Natural killer cell treated with Interleukin-12 subunit alpha and Interleukin-12 subunit beta and Interleukin-15 and Interleukin-18, amount 100 ng/mL, for 72 hours (primary cell): ENCODE results near the gene MAT2A. TPM values are rescaled to one million over a fixed set of nuclear protein-coding genes. Genes with fewer than 3 reads are reported as not detected.
"Not testable (repeated sequence)": the region's sequence is repeated elsewhere in the genome, so short reads cannot be mapped to it uniquely, and the experiment has no call there.

Experiments used
- ATAC-seq, 2 donors: fragments of 150-1000 bp; cut with Tn5 transposase in 1 of 2; sonication (Bioruptor Pico), chemical (Tn5 transposase) in 1 of 2; 2 replicates each; pipeline ENCODE4 v1.10.0; 2021
- DNase-seq: peaks from one replicate; pipeline ENCODE4 v3.0.0; 2022; ENCODE audit warnings: low spot score
- H3K27ac Mint-ChIP-seq, 2 donors: 1 replicate in 1 of 2; 2 replicates in 1 of 2; pipeline ENCODE4 v1.8.0; 2022; ENCODE audit warnings: mixed read lengths in 2 of 2, mild to moderate bottlenecking in 1 of 2, moderate library complexity in 1 of 2
- H3K27me3 Mint-ChIP-seq, 2 donors: 1 replicate in 1 of 2; 2 replicates in 1 of 2; pipeline ENCODE4 v1.8.0; 2022; ENCODE audit warnings: mixed read lengths in 2 of 2
- H3K36me3 Mint-ChIP-seq: one replicate; pipeline ENCODE4 v1.8.0; 2022; ENCODE audit warnings: mixed read lengths
- H3K4me1 Mint-ChIP-seq, 2 donors: 1 replicate in 1 of 2; 2 replicates in 1 of 2; pipeline ENCODE4 v1.8.0; 2022; ENCODE audit warnings: low read depth in 2 of 2, mixed read lengths in 2 of 2, mild to moderate bottlenecking in 1 of 2
- H3K4me3 Mint-ChIP-seq: one replicate; pipeline ENCODE4 v1.8.0; 2022; ENCODE audit warnings: mixed read lengths
- H3K9me3 Mint-ChIP-seq: 2 replicates; pipeline ENCODE4 v1.8.0; 2022; ENCODE audit warnings: mixed read lengths
- total RNA-seq, 2 donors: library from RNA; stranded (reverse); gene quantifications; one replicate each; pipeline ENCODE4 v1.2.3, GENCODE V29; 2022

The MAT2A gene
- total RNA-seq, 2 donors from 2014 or later: 246 to 503 TPM

GRCh38 chr2:85584857-85585780 lies 46.2 kb downstream of the MAT2A start:
- Mint-ChIP-seq H3K27me3 (no peaks in the 10 kb centered on the region), H3K9me3 (no peaks in the 10 kb centered on the region), H3K27ac (peak overlapping the region; percentile 76 to 95), H3K4me1 (peaks cover 48 to 55% of the 10 kb centered on the region in 2 donors), H3K4me3 (peak overlapping the region; percentile 78), H3K36me3 (peaks cover 13% of the 10 kb centered on the region)
- ATAC-seq: peak; percentile 11 to 52
- no peak for DNase-seq

- Mint-ChIP-seq H3K36me3 (peaks cover 13% of the 10 kb centered on the region), H3K4me1 (peaks cover 51 to 57% of the 10 kb centered on the region in 2 donors), H3K27ac (peak overlapping the region; percentile 76 to 95), H3K27me3 (no peaks in the 10 kb centered on the region), H3K9me3 (no peaks in the 10 kb centered on the region), H3K4me3 (peak overlapping the region; percentile 78)
- no peak for DNase-seq
- no peak for ATAC-seq
Measured at GRCh38 chr2:85585781-85586105, 46.8 kb downstream of the MAT2A start.

- no peaks in the 10 kb centered on the region for H3K27me3 Mint-ChIP-seq
- DNase-seq (no peak), ATAC-seq (no peak)
- H3K4me1 Mint-ChIP-seq: peaks cover 44 to 46% of the 10 kb centered on the region in 2 donors
- H3K36me3 Mint-ChIP-seq: no peaks in the 10 kb centered on the region
- H3K27ac Mint-ChIP-seq: peak overlapping the region; percentile 46 to 64
- no peaks in the 10 kb centered on the region for H3K9me3 Mint-ChIP-seq
- H3K4me3 Mint-ChIP-seq: no peak overlapping the region
Measured at GRCh38 chr2:85588236-85588635, 49.3 kb downstream of the MAT2A start.

GRCh38 chr2:85588645-85589044 lies 49.7 kb downstream of the MAT2A start:
- Mint-ChIP-seq H3K9me3 (no peaks in the 10 kb centered on the region), H3K4me3 (no peak overlapping the region), H3K27me3 (no peaks in the 10 kb centered on the region), H3K27ac (peak overlapping the region; percentile 46 to 64), H3K36me3 (no peaks in the 10 kb centered on the region), H3K4me1 (peaks cover 40 to 42% of the 10 kb centered on the region in 2 donors)
- no peak for DNase-seq
- ATAC-seq: no peak

GRCh38 chr2:85589181-85589580 lies 50.2 kb downstream of the MAT2A start:
- Mint-ChIP-seq H3K27me3 (no peaks in the 10 kb centered on the region), H3K9me3 (no peaks in the 10 kb centered on the region), H3K4me3 (no peak overlapping the region), H3K27ac (peak overlapping the region; percentile 46 to 64), H3K4me1 (peaks cover 39 to 40% of the 10 kb centered on the region in 2 donors), H3K36me3 (no peaks in the 10 kb centered on the region)
- DNase-seq: no peak
- ATAC-seq: no peak

GRCh38 chr2:85589982-85590791 lies 51.2 kb downstream of the MAT2A start:
- Mint-ChIP-seq H3K9me3 (no peaks in the 10 kb centered on the region), H3K27me3 (no peaks in the 10 kb centered on the region), H3K27ac (peak overlapping the region in 1 of 2 donors; percentile 42), H3K4me1 (peaks cover 40 to 42% of the 10 kb centered on the region in 2 donors), H3K4me3 (no peak overlapping the region), H3K36me3 (no peaks in the 10 kb centered on the region)
- peak; percentile 38 for DNase-seq
- no peak for ATAC-seq

- no peaks in the 10 kb centered on the region for H3K36me3 Mint-ChIP-seq
- H3K4me1 Mint-ChIP-seq: peaks cover 39 to 40% of the 10 kb centered on the region in 2 donors
- H3K9me3 Mint-ChIP-seq: no peaks in the 10 kb centered on the region
- ATAC-seq (no peak), DNase-seq (no peak)
- H3K27me3 Mint-ChIP-seq: no peaks in the 10 kb centered on the region
- no peak overlapping the region for H3K27ac Mint-ChIP-seq
- H3K4me3 Mint-ChIP-seq: no peak overlapping the region
Measured at GRCh38 chr2:85590950-85591349, 52.0 kb downstream of the MAT2A start.

- Mint-ChIP-seq H3K27ac (no peak overlapping the region), H3K36me3 (no peaks in the 10 kb centered on the region), H3K27me3 (no peaks in the 10 kb centered on the region), H3K9me3 (no peaks in the 10 kb centered on the region), H3K4me3 (no peak overlapping the region), H3K4me1 (peaks cover 42 to 44% of the 10 kb centered on the region in 2 donors)
- ATAC-seq (no peak), DNase-seq (no peak)
Measured at GRCh38 chr2:85591563-85591962, 52.6 kb downstream of the MAT2A start.

- DNase-seq, H3K9me3 Mint-ChIP-seq, H3K27me3 Mint-ChIP-seq, H3K36me3 Mint-ChIP-seq, H3K27ac Mint-ChIP-seq, ATAC-seq, H3K4me3 Mint-ChIP-seq: not testable (repeated sequence)
- peaks cover 47 to 49% of the 10 kb centered on the region in 2 donors for H3K4me1 Mint-ChIP-seq
Measured at GRCh38 chr2:85592299-85592698, 53.3 kb downstream of the MAT2A start.

- H3K27me3 Mint-ChIP-seq: no peaks in the 10 kb centered on the region
- DNase-seq (peak; percentile 32), ATAC-seq (no peak)
- H3K4me1 Mint-ChIP-seq: peaks cover 41 to 42% of the 10 kb centered on the region in 2 donors
- H3K9me3 Mint-ChIP-seq: no peaks in the 10 kb centered on the region
- no peaks in the 10 kb centered on the region for H3K36me3 Mint-ChIP-seq
- H3K4me3 Mint-ChIP-seq: peak overlapping the region; percentile 36
- H3K27ac Mint-ChIP-seq: peak overlapping the region; percentile 39 to 100
Measured at GRCh38 chr2:85593023-85593422, 54.1 kb downstream of the MAT2A start.

Other genes starting within 250 kb of the MAT2A start
- gene TGOLN2, start 211.2 kb upstream of the MAT2A start, total RNA-seq: 100 to 1,000 TPM; 133 to 174 TPM
- gene RETSAT, start 184.6 kb upstream of the MAT2A start, total RNA-seq: 10 to 100 TPM; 25.5 to 32.7 TPM
- gene ELMOD3, start 184.4 kb upstream of the MAT2A start, total RNA-seq: 10 to 100 TPM; 19.8 to 19.9 TPM
- gene CAPG, start 128.8 kb upstream of the MAT2A start, total RNA-seq: 10 to 100 TPM in 1 of 2 donors, 1 to 10 TPM in 1; 8.4 to 12.9 TPM
- under 1 TPM; 0.24 to 0.81 TPM for gene SH2D6, start 120.5 kb upstream of the MAT2A start, total RNA-seq
- gene GGCX, start 22.3 kb downstream of the MAT2A start, total RNA-seq: 10 to 100 TPM; 24.9 to 37.1 TPM
- 100 to 1,000 TPM in 1 of 2 donors, 10 to 100 TPM in 1; 83.2 to 160 TPM for gene VAMP8, start 38.4 kb downstream of the MAT2A start, total RNA-seq
- 10 to 100 TPM; 30.5 to 50.7 TPM for gene VAMP5, start 45.3 kb downstream of the MAT2A start, total RNA-seq
- 100 to 1,000 TPM; 116 to 149 TPM for gene RNF181, start 56.6 kb downstream of the MAT2A start, total RNA-seq
- gene TMEM150A, start 63.5 kb downstream of the MAT2A start, total RNA-seq: 1 to 10 TPM; 4.7 to 6.4 TPM
- 10 to 100 TPM; 29.1 to 29.2 TPM for gene C2orf68, start 72.9 kb downstream of the MAT2A start, total RNA-seq
- gene USP39, start 77.0 kb downstream of the MAT2A start, total RNA-seq: 100 to 1,000 TPM in 1 of 2 donors, 10 to 100 TPM in 1; 72.9 to 107 TPM
- gene SFTPB, start 129.0 kb downstream of the MAT2A start, total RNA-seq: not detected
- 100 to 1,000 TPM; 599 to 903 TPM for gene GNLY, start 155.2 kb downstream of the MAT2A start, total RNA-seq
- not detected for gene ATOH8, start 214.8 kb downstream of the MAT2A start, total RNA-seq